Activated CD8-positive, alpha-beta T cell treated with anti-CD3 and anti-CD28 coated beads for 36 hours (primary cell): Measurements from ENCODE around the gene CCL18. TPM values are rescaled to one million over a fixed set of nuclear protein-coding genes. Genes with fewer than 3 reads are reported as not detected.
"Not testable (repeated sequence)": the region's sequence is repeated elsewhere in the genome, so short reads cannot be mapped to it uniquely, and the experiment has no call there.

Experiments used
- ATAC-seq: fragments of 200-7000 bp; cut with Tn5 transposase; one replicate; pipeline ENCODE4 v1.10.0; 2021; ENCODE audit warnings: mild to moderate bottlenecking, moderate library complexity
- CTCF ChIA-PET: fragments of 350-600 bp; sonication (Branson Sonifier 250); formaldehyde crosslinking; loops from one replicate; lab custom pipeline; 2021; ENCODE audit warnings: antibody characterized with exemption; lab: Charles Lee
- POLR2A ChIA-PET: fragments of 350-600 bp; sonication (Branson Sonifier 250); formaldehyde crosslinking; loops from one replicate; lab custom pipeline; 2021; ENCODE audit warnings: antibody characterized with exemption; lab: Charles Lee
- DNase-seq: peaks from one replicate; pipeline ENCODE4 v3.0.0-alpha.2; 2020
- H3K27ac Mint-ChIP-seq: one replicate; pipeline ENCODE4 v1.8.0; 2021; ENCODE audit warnings: mild to moderate bottlenecking, mixed read lengths
- H3K27me3 Mint-ChIP-seq: one replicate; pipeline ENCODE4 v1.8.0; 2021; ENCODE audit warnings: mixed read lengths
- H3K36me3 Mint-ChIP-seq: one replicate; pipeline ENCODE4 v1.8.0; 2021; ENCODE audit warnings: low read depth, mixed read lengths
- H3K4me1 Mint-ChIP-seq: one replicate; pipeline ENCODE4 v1.8.0; 2021; ENCODE audit warnings: low read depth, mixed read lengths
- H3K4me3 Mint-ChIP-seq: one replicate; pipeline ENCODE4 v1.8.0; 2021; ENCODE audit warnings: mild to moderate bottlenecking, moderate library complexity, mixed read lengths
- H3K9me3 Mint-ChIP-seq: one replicate; pipeline ENCODE4 v1.8.0; 2021; ENCODE audit warnings: mixed read lengths
- intact Hi-C: fragments of 100-400 bp; cut with micrococcal nuclease; formaldehyde crosslinking; loops from one replicate; pipeline ENCODE4 v1.10.0; 2022
- total RNA-seq, 2 experiments: library from RNA; stranded (reverse); gene quantifications; one replicate each; pipeline ENCODE4 v1.2.3, GENCODE V29; 2021
- TF ChIP-seq, protein P1 (sequence below): fragments of 200-600 bp; IDR thresholded peaks from one replicate; pipeline ENCODE4 v1.8.0; 2022; ENCODE audit warnings: antibody characterized with exemption, mild to moderate bottlenecking

CCL18 gene
- total RNA-seq, 2 experiments from 2014 or later, result not detected

DNA sequence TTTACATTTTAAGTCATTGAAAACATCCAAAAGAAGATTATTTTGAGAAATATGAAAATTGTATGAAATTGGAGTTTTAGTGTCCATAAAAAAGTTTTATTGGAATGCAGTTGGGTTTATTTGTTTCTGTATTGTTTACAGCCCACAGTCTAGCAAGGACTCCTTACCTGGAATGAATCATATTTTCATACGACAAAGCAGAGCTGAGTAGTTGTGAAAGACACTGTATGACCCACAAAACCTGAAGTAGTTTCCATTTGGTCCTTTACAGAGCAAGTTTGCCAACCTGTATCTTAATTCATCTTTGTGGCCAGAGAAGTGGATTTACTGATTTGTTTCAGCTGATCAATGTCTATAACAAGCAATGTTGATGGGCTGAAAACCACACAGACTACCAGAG lies 10.3 kb downstream of the CCL18 start:
- ATAC-seq (peak; percentile 65), DNase-seq (no peak)
- peaks cover 47% of the 10 kb centered on the region for H3K4me1 Mint-ChIP-seq
- peaks cover 5% of the 10 kb centered on the region for H3K36me3 Mint-ChIP-seq
- peaks cover 2% of the 10 kb centered on the region for H3K27me3 Mint-ChIP-seq
- peak overlapping the region; percentile 75 for H3K27ac Mint-ChIP-seq
- intact Hi-C loops, result loop anchor here (5.0 kb wide), 1 partner anchor 102 kb away; no protein-coding TSS in a partner anchor
- ChIA-PET POLR2A (interaction anchor here (0.6 to 4.6 kb wide), 5 partner anchors 9 to 18 kb away, joined by 3 to 21 read pairs (median 3); partner anchors contain the start of gene CCL3), CTCF (interaction anchor here (0.7 to 10.2 kb wide), 19 partner anchors 8 to 108 kb away, joined by 3 to 85 read pairs (median 14); partner anchors contain the start of genes CCL16, CCL23 and CCL3)
- peak overlapping the region; percentile 46 for H3K4me3 Mint-ChIP-seq
- TF ChIP-seq, protein P1, sequence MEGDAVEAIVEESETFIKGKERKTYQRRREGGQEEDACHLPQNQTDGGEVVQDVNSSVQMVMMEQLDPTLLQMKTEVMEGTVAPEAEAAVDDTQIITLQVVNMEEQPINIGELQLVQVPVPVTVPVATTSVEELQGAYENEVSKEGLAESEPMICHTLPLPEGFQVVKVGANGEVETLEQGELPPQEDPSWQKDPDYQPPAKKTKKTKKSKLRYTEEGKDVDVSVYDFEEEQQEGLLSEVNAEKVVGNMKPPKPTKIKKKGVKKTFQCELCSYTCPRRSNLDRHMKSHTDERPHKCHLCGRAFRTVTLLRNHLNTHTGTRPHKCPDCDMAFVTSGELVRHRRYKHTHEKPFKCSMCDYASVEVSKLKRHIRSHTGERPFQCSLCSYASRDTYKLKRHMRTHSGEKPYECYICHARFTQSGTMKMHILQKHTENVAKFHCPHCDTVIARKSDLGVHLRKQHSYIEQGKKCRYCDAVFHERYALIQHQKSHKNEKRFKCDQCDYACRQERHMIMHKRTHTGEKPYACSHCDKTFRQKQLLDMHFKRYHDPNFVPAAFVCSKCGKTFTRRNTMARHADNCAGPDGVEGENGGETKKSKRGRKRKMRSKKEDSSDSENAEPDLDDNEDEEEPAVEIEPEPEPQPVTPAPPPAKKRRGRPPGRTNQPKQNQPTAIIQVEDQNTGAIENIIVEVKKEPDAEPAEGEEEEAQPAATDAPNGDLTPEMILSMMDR, result no peak
- peaks cover 4% of the 10 kb centered on the region for H3K9me3 Mint-ChIP-seq

DNA sequence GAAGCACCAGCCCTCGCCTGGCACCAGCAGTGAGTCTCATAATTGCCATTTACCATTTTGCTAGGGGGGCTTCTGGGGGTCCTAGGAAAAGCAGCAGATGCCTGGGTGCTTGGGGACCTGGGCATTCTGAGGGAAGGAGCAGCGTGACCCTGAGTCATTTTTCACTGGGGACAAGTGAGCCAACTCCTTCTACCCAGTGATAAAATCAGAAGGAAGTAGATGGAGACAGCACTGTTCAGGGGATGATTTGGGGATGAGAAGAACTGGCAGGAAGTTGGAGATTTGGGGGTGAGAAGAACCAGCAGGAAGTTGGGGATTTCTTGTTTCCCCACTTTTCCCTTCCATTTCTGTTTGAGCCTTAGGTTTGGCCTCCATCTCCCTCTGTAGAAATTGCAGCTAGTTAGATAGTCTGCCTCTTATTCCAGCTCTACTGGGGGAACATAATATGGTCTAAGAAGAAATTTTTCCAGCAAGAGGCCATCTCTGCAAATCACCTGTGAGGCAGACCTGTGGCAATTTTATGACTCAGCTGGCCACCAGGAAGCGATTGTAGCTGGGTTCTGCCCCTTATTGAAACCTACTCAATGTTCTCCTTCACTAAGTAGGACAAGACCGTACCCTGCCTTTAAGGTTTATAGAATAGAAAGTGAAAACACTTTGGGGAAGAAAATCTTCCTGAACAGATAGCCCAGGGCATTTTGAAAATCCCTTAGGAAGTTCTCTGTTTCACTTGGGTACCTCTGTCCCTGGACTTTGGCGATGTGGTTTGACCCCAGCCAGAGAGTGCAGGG lies 17.8 kb downstream of the CCL18 start:
- DNase-seq, result peak; percentile 45
- CTCF ChIA-PET, result interaction anchor here (1.0 to 1.6 kb wide), 2 partner anchors 9 kb away, joined by 4 to 15 read pairs; no protein-coding TSS in a partner anchor
- not testable (repeated sequence) for H3K9me3 Mint-ChIP-seq

DNA sequence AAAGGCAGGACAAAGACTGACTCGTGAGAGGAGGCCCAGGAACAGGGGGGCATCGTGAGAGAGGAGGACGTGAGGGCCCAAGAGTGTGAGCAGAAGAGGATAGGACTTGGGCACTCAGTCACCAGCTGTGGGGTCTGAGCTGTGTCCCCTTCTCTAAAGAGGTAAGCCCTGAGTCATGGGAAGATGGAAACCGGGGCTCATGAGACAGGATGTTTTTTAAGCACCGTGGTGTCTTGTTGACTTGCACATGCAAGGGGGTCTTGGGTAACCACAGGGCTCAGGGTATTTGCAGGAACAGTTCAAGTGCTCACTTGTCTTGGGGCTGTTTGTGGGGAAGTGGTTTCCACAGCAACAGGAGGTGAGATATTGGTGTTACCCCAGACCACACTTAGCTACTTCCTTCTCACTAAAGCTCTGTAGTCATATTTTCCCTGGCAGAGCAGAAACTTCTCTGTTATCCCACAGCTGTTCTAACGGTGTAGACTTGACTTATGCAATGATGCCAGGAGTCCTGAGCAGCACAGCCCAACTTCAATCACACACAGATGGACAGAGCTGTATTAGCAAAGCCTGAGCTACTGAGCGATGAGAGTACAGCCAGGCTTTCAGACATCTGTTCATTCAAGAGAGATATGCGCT lies 18.5 kb downstream of the CCL18 start:
- ATAC-seq (peak; percentile 82), DNase-seq (peak; percentile 86)
- H3K9me3 Mint-ChIP-seq, H3K36me3 Mint-ChIP-seq, intact Hi-C loops, H3K27me3 Mint-ChIP-seq: not testable (repeated sequence)
- H3K4me1 Mint-ChIP-seq, result peaks cover 47% of the 10 kb centered on the region
- peak overlapping the region; percentile 52 for H3K4me3 Mint-ChIP-seq
- CTCF ChIA-PET, result interaction anchor here (0.8 to 1.6 kb wide), 2 partner anchors 9 to 113 kb away, joined by 4 to 15 read pairs; no protein-coding TSS in a partner anchor
- POLR2A ChIA-PET, result interaction anchor here (1.2 to 2.7 kb wide), 2 partner anchors 8 to 10 kb away, joined by 3 to 10 read pairs; no protein-coding TSS in a partner anchor
- peak overlapping the region; percentile 89 for H3K27ac Mint-ChIP-seq

More for the DNA sequence above, 17.8 kb downstream of the CCL18 start:
- peak; percentile 41 for ATAC-seq
- Mint-ChIP-seq H3K4me1 (peaks cover 47% of the 10 kb centered on the region), H3K4me3 (peak overlapping the region; percentile 52), H3K27ac (peak overlapping the region; percentile 89)
- intact Hi-C loops, H3K27me3 Mint-ChIP-seq, H3K36me3 Mint-ChIP-seq: not testable (repeated sequence)
- POLR2A ChIA-PET, result interaction anchor here (2.7 kb wide), 1 partner anchor 9 kb away, joined by 10 read pairs; no protein-coding TSS in a partner anchor

DNA sequence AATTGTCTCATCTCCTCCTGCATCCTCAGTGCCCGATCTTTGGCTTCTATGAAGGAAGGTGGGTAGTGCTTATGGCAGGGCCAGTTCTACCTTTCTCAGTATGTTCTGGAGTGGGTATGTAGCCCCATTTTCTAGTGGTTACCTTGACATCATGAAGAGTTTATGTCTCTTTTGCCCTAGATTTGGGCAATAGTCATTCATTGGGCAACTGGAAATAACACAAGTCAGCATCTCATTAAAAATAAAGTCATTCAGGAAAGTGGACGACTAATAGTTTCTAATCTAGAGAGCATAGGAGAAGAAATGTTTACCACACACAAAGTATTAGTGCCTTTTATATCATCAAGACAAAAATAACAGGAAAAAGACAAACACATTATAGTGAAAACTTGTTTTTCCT lies 19.6 kb downstream of the CCL18 start:
- peaks cover 49% of the 10 kb centered on the region for H3K4me1 Mint-ChIP-seq
- POLR2A ChIA-PET, result interaction anchor here (1.2 kb wide), 1 partner anchor 9 kb away, joined by 3 read pairs; no protein-coding TSS in a partner anchor

DNA sequence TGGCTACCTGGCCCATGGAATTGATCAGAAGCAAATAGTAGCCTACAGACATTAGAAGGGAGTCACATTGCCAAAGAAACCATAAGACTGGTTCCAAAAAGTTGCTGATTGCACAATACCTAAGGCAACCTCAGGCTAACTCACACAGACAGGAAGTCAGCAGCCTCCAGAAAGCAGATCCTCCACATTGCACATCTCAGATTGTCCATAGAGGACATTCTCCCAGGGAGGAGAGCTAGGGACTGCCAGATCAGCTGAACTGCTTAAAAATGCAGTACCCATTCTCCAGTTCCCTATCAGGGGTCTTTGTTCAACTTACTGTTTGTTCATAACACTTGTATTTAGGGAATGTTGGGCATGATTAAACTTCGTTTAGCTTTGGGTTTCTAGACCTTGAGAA lies 21.7 kb downstream of the CCL18 start:
- Mint-ChIP-seq H3K9me3 (no peaks in the 10 kb centered on the region), H3K27ac (peak overlapping the region; percentile 31), H3K36me3 (peaks cover 7% of the 10 kb centered on the region), H3K4me1 (peaks cover 70% of the 10 kb centered on the region), H3K27me3 (no peaks in the 10 kb centered on the region), H3K4me3 (peak overlapping the region; percentile 35)
- CTCF ChIA-PET, result interaction anchor here (1.1 to 2.4 kb wide), 6 partner anchors 10 to 117 kb away, joined by 3 to 14 read pairs (median 4); no protein-coding TSS in a partner anchor
- TF ChIP-seq, protein P1, result no peak
- intact Hi-C loops, result no loop called here
- ATAC-seq (no peak), DNase-seq (no peak)
- POLR2A ChIA-PET, result interaction anchor here (0.6 to 2.1 kb wide), 6 partner anchors 11 to 44 kb away, joined by 3 to 7 read pairs (median 3); no protein-coding TSS in a partner anchor

More for the DNA sequence above, 19.6 kb downstream of the CCL18 start:
- H3K4me3 Mint-ChIP-seq, H3K9me3 Mint-ChIP-seq, H3K27me3 Mint-ChIP-seq, CTCF ChIA-PET, ATAC-seq, intact Hi-C loops, H3K36me3 Mint-ChIP-seq, DNase-seq: not testable (repeated sequence)
- peak overlapping the region; percentile 39 for H3K27ac Mint-ChIP-seq

DNA sequence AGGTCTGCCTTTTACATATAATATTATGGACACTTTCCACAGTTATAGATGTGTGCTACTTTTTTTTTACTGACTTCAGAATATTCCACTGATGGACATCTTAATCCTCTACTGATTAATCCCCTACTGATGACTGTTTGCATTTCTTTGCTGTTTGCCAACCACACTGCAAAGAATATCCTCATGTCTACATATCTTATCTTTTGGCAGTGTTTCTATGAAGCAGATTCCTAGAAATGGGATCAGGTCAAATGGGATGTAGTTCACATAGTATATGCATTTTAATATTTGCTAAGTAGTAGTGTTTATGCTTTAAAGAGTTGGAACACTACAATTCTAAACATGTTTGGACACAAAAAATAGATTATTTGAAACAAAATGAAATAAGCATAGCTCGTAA lies 22.7 kb downstream of the CCL18 start:
- H3K36me3 Mint-ChIP-seq, result peaks cover 7% of the 10 kb centered on the region
- peaks cover 73% of the 10 kb centered on the region for H3K4me1 Mint-ChIP-seq
- intact Hi-C loops, result no loop called here
- no peak overlapping the region for H3K4me3 Mint-ChIP-seq
- ATAC-seq, result no peak
- DNase-seq, result no peak
- H3K9me3 Mint-ChIP-seq, result no peaks in the 10 kb centered on the region
- CTCF ChIA-PET, result interaction anchor here (1.1 to 2.4 kb wide), 5 partner anchors 14 to 118 kb away, joined by 3 to 14 read pairs (median 4); no protein-coding TSS in a partner anchor
- POLR2A ChIA-PET, result interaction anchor here (0.6 to 2.1 kb wide), 4 partner anchors 12 to 143 kb away, joined by 3 to 7 read pairs (median 3); no protein-coding TSS in a partner anchor
- no peaks in the 10 kb centered on the region for H3K27me3 Mint-ChIP-seq
- H3K27ac Mint-ChIP-seq, result no peak overlapping the region
- TF ChIP-seq, protein P1, result no peak

DNA sequence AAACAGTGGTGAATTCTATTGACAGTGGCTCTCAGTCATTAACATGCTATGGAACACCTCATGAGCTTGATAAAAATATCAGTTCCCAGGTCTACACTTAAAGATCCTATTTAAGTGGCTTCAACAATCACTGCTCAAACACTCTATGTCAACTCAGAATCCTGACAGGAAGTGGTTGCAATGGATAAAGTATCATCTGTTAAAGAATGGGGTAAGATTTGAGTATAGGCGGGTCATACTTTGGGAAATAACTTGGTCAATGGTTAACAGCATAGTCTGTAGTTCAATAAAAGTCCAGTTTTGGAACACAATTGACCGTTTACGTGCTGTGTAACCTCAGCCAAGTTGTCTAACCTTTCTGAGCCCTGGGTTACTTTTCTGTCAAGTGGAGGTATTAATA lies 23.4 kb downstream of the CCL18 start:
- H3K27me3 Mint-ChIP-seq, intact Hi-C loops, DNase-seq, ATAC-seq, H3K36me3 Mint-ChIP-seq, H3K9me3 Mint-ChIP-seq, H3K27ac Mint-ChIP-seq: not testable (repeated sequence)
- peaks cover 73% of the 10 kb centered on the region for H3K4me1 Mint-ChIP-seq
- CTCF ChIA-PET, result interaction anchor here (2.4 kb wide), 1 partner anchor 15 kb away, joined by 14 read pairs; no protein-coding TSS in a partner anchor
- peak overlapping the region; percentile 37 for H3K4me3 Mint-ChIP-seq
- POLR2A ChIA-PET, result interaction anchor here (2.1 kb wide), 1 partner anchor 16 kb away, joined by 7 read pairs; no protein-coding TSS in a partner anchor
